Body of pancreas (tissue), 4 donors: ENCODE measurements around the gene KCTD10.
A peak's percentile ranks its signal among the peaks of the same experiment; 100 is the strongest.

ENCODE experiments used
- POLR2A ChIP-seq, 3 donors: fragments of 450-650 bp; IDR thresholded peaks; one replicate each; pipeline ENCODE4 v1.6.1; 2016; ENCODE audit warnings: antibody characterized with exemption in 3 of 3, mild to moderate bottlenecking in 2 of 3
- TF ChIP-seq, protein P1 (sequence below), 7 experiments: fragments of 450-650 bp in 4 of 7; fragments of 200-600 bp in 3 of 7; sonication (generic) in 3 of 7; IDR thresholded peaks; one replicate each; pipeline ENCODE4 v1.5.1; 2016 to 2019; ENCODE audit warnings: antibody characterized with exemption in 7 of 7

DNA sequence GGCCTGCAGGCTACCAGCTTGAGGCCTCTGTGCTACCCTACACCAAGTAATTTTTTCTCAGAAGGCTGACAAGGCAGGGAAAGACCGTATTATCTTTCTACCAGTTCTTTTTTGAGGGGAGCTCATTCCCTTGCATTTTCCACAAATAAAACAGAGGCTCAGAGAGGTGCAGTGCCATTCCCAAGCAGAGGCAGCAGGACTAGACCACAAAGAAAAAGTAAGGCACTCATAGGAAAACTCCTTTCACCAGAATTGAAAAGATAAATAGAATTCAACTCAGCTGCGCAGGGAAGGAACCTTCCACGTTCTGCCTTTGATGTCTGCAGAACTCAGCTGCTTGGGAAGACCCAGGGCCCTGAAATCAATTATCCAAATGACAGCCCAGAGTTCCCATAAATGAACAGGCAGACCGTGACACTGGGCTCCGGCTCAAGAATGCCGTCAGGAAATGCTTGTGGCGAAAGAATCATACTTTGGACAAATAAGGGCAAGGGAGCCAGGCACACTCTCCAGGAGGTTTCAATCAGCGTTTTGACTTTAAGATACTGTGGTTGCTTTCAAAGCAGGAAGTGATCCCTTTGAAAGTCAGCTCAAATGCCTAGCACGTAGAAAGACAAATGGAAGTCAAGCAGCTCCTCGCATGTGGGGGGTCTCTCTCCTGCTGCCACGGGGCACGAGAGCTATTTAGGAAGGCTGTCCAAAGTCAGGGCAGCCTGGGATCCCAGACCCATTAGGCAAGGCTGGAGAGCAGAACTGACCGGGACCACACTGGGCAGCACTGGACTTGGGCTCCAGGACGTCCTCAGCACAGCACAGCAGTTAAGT is 14.0 kb downstream of the KCTD10 start:
- TF ChIP-seq, protein P1, sequence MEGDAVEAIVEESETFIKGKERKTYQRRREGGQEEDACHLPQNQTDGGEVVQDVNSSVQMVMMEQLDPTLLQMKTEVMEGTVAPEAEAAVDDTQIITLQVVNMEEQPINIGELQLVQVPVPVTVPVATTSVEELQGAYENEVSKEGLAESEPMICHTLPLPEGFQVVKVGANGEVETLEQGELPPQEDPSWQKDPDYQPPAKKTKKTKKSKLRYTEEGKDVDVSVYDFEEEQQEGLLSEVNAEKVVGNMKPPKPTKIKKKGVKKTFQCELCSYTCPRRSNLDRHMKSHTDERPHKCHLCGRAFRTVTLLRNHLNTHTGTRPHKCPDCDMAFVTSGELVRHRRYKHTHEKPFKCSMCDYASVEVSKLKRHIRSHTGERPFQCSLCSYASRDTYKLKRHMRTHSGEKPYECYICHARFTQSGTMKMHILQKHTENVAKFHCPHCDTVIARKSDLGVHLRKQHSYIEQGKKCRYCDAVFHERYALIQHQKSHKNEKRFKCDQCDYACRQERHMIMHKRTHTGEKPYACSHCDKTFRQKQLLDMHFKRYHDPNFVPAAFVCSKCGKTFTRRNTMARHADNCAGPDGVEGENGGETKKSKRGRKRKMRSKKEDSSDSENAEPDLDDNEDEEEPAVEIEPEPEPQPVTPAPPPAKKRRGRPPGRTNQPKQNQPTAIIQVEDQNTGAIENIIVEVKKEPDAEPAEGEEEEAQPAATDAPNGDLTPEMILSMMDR (IDR thresholded peaks at IDR 0.05): no peak
- TF ChIP-seq POLR2A (IDR thresholded peaks at IDR 0.05): peak in 2 of 3 donors; percentile 26 to 35
